IMR-90 (cell line): ENCODE data around the gene AVPI1. TPM values are rescaled to one million over a fixed set of nuclear protein-coding genes. Genes with fewer than 3 reads are reported as not detected.

ENCODE experiments used
- ATAC-seq: fragments of 200-7000 bp; cut with Tn5 transposase; 2 replicates; pipeline ENCODE4 v1.9.1; 2020; ENCODE audit warnings: low read depth, mild to moderate bottlenecking, moderate library complexity
- BruUV-seq: library from RNA; stranded (reverse); fragments of 400-500 nt; replicated peaks from 2 replicates; lab custom pipeline; 2021; lab: Mats Ljungman, UMichigan
- CTCF ChIA-PET: fragments of 300-600 bp; formaldehyde crosslinking; extraction: SDS; loops from one replicate; lab custom pipeline; 2021; ENCODE audit warnings: antibody characterized with exemption; lab: Yijun Ruan, JAX
- POLR2A ChIA-PET: fragments of 300-600 bp; sonication (Branson Sonifier 250); formaldehyde crosslinking; loops from one replicate; lab custom pipeline; 2022; ENCODE audit warnings: antibody characterized with exemption; ENCODE audit not compliant: unreplicated experiment; lab: Charles Lee
- DNase-seq: peaks from one replicate; pipeline ENCODE4 v3.0.0; 2013
- H2AFZ ChIP-seq: replicated peaks from 2 replicates; pipeline ENCODE3; 2013; ENCODE audit warnings: low read length, mild to moderate bottlenecking; ENCODE audit not compliant: poor library complexity
- H2AK5ac ChIP-seq: 2 replicates; pipeline ENCODE4 v1.6.1; 2013; ENCODE audit warnings: low read depth, low read length, inconsistent platforms
- H2AK9ac ChIP-seq: replicated peaks from 2 replicates; pipeline ENCODE3; 2013; ENCODE audit warnings: mild to moderate bottlenecking, low read depth, low read length, moderate library complexity; ENCODE audit not compliant: poor library complexity
- H2BK120ac ChIP-seq: 2 replicates; pipeline ENCODE4 v1.6.1; 2013; ENCODE audit warnings: low read depth, low read length, inconsistent platforms
- H2BK15ac ChIP-seq: 3 replicates; pipeline ENCODE4 v1.6.1; 2013; ENCODE audit warnings: low read depth, low read length, inconsistent platforms
- H2BK20ac ChIP-seq: 2 replicates; pipeline ENCODE4 v1.6.1; 2013; ENCODE audit warnings: low read depth, mild to moderate bottlenecking, inconsistent platforms, low read length, moderate library complexity
- H2BK5ac ChIP-seq: 2 replicates; pipeline ENCODE4 v1.6.1; 2013; ENCODE audit warnings: mild to moderate bottlenecking, low read depth, low read length, inconsistent platforms; ENCODE audit not compliant: poor library complexity, severe bottlenecking
- H3K14ac ChIP-seq: replicated peaks from 2 replicates; pipeline ENCODE4 v1.6.1; 2013; ENCODE audit warnings: low read depth, low read length, inconsistent platforms
- H3K18ac ChIP-seq: 2 replicates; pipeline ENCODE4 v1.6.1; 2013; ENCODE audit warnings: low read depth, low read length, control low read depth
- H3K23ac ChIP-seq: 2 replicates; pipeline ENCODE4 v1.6.1; 2013; ENCODE audit warnings: low read depth, low read length, inconsistent platforms
- H3K27ac ChIP-seq: 2 replicates; pipeline ENCODE4 v1.5.1; 2013; ENCODE audit warnings: mild to moderate bottlenecking, control low read depth, low read length; ENCODE audit not compliant: insufficient read depth
- H3K27me3 ChIP-seq: 2 replicates; pipeline ENCODE4 v1.6.1; 2013; ENCODE audit warnings: low read length; ENCODE audit not compliant: control insufficient read depth, insufficient read depth
- H3K36me3 ChIP-seq: 2 replicates; pipeline ENCODE4 v1.6.1; 2013; ENCODE audit warnings: low read length, mixed read lengths; ENCODE audit not compliant: control insufficient read depth, insufficient read depth
- H3K4ac ChIP-seq: 2 replicates; pipeline ENCODE4 v1.6.1; 2013; ENCODE audit warnings: low read depth, low read length, inconsistent platforms
- H3K4me1 ChIP-seq: 2 replicates; pipeline ENCODE4 v1.6.1; 2013; ENCODE audit warnings: low read length, mixed read lengths; ENCODE audit not compliant: control insufficient read depth, insufficient read depth
- H3K4me2 ChIP-seq: 2 replicates; pipeline ENCODE4 v1.6.1; 2013; ENCODE audit warnings: low read depth, mild to moderate bottlenecking, control low read depth, low read length, moderate library complexity
- H3K4me3 ChIP-seq: 2 replicates; pipeline ENCODE4 v1.5.1; 2013; ENCODE audit warnings: low read depth, mild to moderate bottlenecking, control low read depth, low read length, moderate library complexity; ENCODE audit not compliant: insufficient read depth
- H3K56ac ChIP-seq: 2 replicates; pipeline ENCODE4 v1.6.1; 2013; ENCODE audit warnings: low read length, inconsistent platforms; ENCODE audit not compliant: insufficient read depth; ENCODE audit errors: extremely low read depth
- H3K79me1 ChIP-seq, 2 experiments: 2 replicates each; pipeline ENCODE4 v1.6.1; 2013; ENCODE audit warnings: low read length in 2 of 2, inconsistent platforms in 1 of 2, low read depth in 1 of 2
- H3K9ac ChIP-seq: 2 replicates; pipeline ENCODE4 v1.6.1; 2013; ENCODE audit warnings: low read depth, low read length, control low read depth
- H3K9me1 ChIP-seq: 2 replicates; pipeline ENCODE4 v1.6.1; 2013; ENCODE audit warnings: low read length, inconsistent platforms; ENCODE audit not compliant: insufficient read depth
- H3K9me3 ChIP-seq: 2 replicates; pipeline ENCODE4 v1.6.1; 2013; ENCODE audit warnings: low read length; ENCODE audit not compliant: control insufficient read depth, insufficient read depth
- H4K20me1 ChIP-seq: 2 replicates; pipeline ENCODE4 v1.6.1; 2013; ENCODE audit warnings: low read length, inconsistent platforms; ENCODE audit not compliant: insufficient read depth
- H4K5ac ChIP-seq: 2 replicates; pipeline ENCODE4 v1.6.1; 2013; ENCODE audit warnings: mild to moderate bottlenecking, low read depth, low read length, control low read depth
- H4K8ac ChIP-seq, 2 experiments: 2 replicates each; pipeline ENCODE4 v1.6.1; 2013; ENCODE audit warnings: low read depth in 2 of 2, low read length in 2 of 2, control low read depth in 1 of 2, inconsistent platforms in 1 of 2
- H4K91ac ChIP-seq: 2 replicates; pipeline ENCODE4 v1.6.1; 2013; ENCODE audit warnings: low read depth, low read length, inconsistent platforms; ENCODE audit not compliant: insufficient read depth
- CEBPB ChIP-seq: IDR thresholded peaks from 2 replicates; pipeline ENCODE4 v1.6.1; 2012; ENCODE audit warnings: low read depth, low read length, improper control_type of control experiment
- CTCF ChIP-seq: conservative IDR thresholded peaks from 2 replicates; pipeline ENCODE4 v1.5.1; 2012; ENCODE audit warnings: mild to moderate bottlenecking, low read depth, low read length, improper control_type of control experiment
- FOS ChIP-seq: fragments of 150-350 bp; IDR thresholded peaks from 2 replicates; pipeline ENCODE4 v1.6.1; 2016; ENCODE audit warnings: low read depth, low read length
- MAFK ChIP-seq: IDR thresholded peaks from 2 replicates; pipeline ENCODE4 v1.6.1; 2012; ENCODE audit warnings: low read depth, low read length, improper control_type of control experiment
- MAZ ChIP-seq: IDR thresholded peaks from 2 replicates; pipeline ENCODE4 v1.6.1; 2012; ENCODE audit warnings: low read depth, mild to moderate bottlenecking, low read length, improper control_type of control experiment, moderate library complexity, borderline replicate concordance
- POLR2A ChIP-seq: IDR thresholded peaks from 2 replicates; pipeline ENCODE4 v1.6.1; 2012; ENCODE audit warnings: mild to moderate bottlenecking, low read depth, low read length
- RCOR1 ChIP-seq: IDR thresholded peaks from 2 replicates; pipeline ENCODE4 v1.6.1; 2012; ENCODE audit warnings: mild to moderate bottlenecking, low read length, improper control_type of control experiment; ENCODE audit not compliant: insufficient replicate concordance
- WGBS, 2 experiments: methylation state at CpG; one replicate each; pipeline versions ENCODE4 v1.1.5 to v1.1.7; 2013; ENCODE audit warnings: missing lambda C conversion rate in 2 of 2; ENCODE audit not compliant: insufficient read length in 1 of 2; ENCODE audit errors: extremely low coverage in 2 of 2; 5-methylcytosine and 5-hydroxymethylcytosine counted together
- dilution Hi-C: fragments of 300-500 bp; cut with HindIII; formaldehyde crosslinking; loops from one replicate; pipeline ENCODE4 v1.14.3; 2018; ENCODE audit warnings: low sequenced_read_pairs; ENCODE audit not compliant: unreplicated experiment
- in situ Hi-C: fragments of 300-500 bp; cut with MboI; formaldehyde crosslinking; loops from 3 replicates; pipeline ENCODE4 v1.14.3; 2019; ENCODE audit warnings: low sequenced_read_pairs, inconsistent platforms, mixed read lengths
- intact Hi-C: fragments of 100-400 bp; cut with micrococcal nuclease; formaldehyde crosslinking; loops from 2 replicates; pipeline ENCODE4 v1.10.0; 2022
- polyA plus RNA-seq, 3 experiments: library from polyadenylated mRNA; depleted of rRNA; stranded (reverse); fragments of >200 nt; gene quantifications; 2 replicates each; pipeline ENCODE4 v1.2.3, GENCODE V29; 2012; ENCODE audit warnings: low replicate concordance in 1 of 3
- total RNA-seq: library from RNA; depleted of rRNA; stranded (reverse); fragments of >200 nt; gene quantifications from 2 replicates; pipeline ENCODE4 v1.2.3, GENCODE V29; 2012

The AVPI1 gene
- total and polyA plus RNA-seq, 2 of the 4 experiments (the other 2 are of a cell fraction): 26.7 to 29.8 TPM

GRCh38 chr10:97640174-97640867, 46.7 kb downstream of the AVPI1 start, which contains the start of gene PI4K2A:
Gene PI4K2A, plus strand, starts transcription at chr10:97640671. Its CDS starts 72 bp downstream, at chr10:97640743.
- Histone ChIP-seq H3K4me1 (no peaks in the 10 kb centered on the region), H3K9me3 (no peaks in the 10 kb centered on the region), H3K4me3 (peak within 1 kb of the TSS; percentile 77), H2BK15ac (peak within 1 kb of the TSS; percentile 67; the same call in 2 of the 3 replicates), H2BK120ac (peak within 1 kb of the TSS; percentile 43), H2BK20ac (peak within 1 kb of the TSS; percentile 47; the same call in 1 of the 2 replicates), H3K18ac (peak within 1 kb of the TSS; percentile 55; the same call in 1 of the 2 replicates), H4K8ac (peak within 1 kb of the TSS; percentile 53 to 95; a peak in 3 of 4 replicates), H3K9me1 (peaks cover 7% of the 10 kb centered on the region; the same call in 1 of the 2 replicates), H3K4ac (peak within 1 kb of the TSS; percentile 71), H4K5ac (peak within 1 kb of the TSS; percentile 55; the same call in 1 of the 2 replicates), H2AK5ac (peak within 1 kb of the TSS; percentile 22), H4K91ac (peak within 1 kb of the TSS; percentile 10), H3K14ac (peak within 1 kb of the TSS; percentile 49), H2AFZ (peak within 1 kb of the TSS; percentile 89), H3K9ac (peak within 1 kb of the TSS; percentile 90), H3K56ac (peak within 1 kb of the TSS; percentile 66; the same call in 1 of the 2 replicates), H3K36me3 (peaks cover 9% of the 10 kb centered on the region), H3K79me1 (peaks cover 10 to 34% of the 10 kb centered on the region in 2 experiments; a peak in 3 of 4 replicates), H3K27ac (peak within 1 kb of the TSS; percentile 88), H2AK9ac (peak within 1 kb of the TSS; percentile 94), H2BK5ac (peak within 1 kb of the TSS; percentile 91), H3K23ac (peak within 1 kb of the TSS; percentile 82), H4K20me1 (peaks cover 9% of the 10 kb centered on the region; the same call in 1 of the 2 replicates), H3K4me2 (peak within 1 kb of the TSS; percentile 90), H3K27me3 (no peaks in the 10 kb centered on the region)
- peak; percentile 99 for DNase-seq
- ChIA-PET CTCF (interaction anchor here (1.2 kb wide), 1 partner anchor 66 kb away, joined by 3 read pairs; no protein-coding TSS in a partner anchor), POLR2A (no interaction called here)
- peak; percentile 98 for ATAC-seq
- TF ChIP-seq RCOR1 (peak; percentile 8), CEBPB (peak; percentile 88), POLR2A (peak; percentile 87), CTCF (no peak), FOS (no peak), MAZ (no peak), MAFK (peak; percentile 84)
- in situ Hi-C loops: no loop called here
- 2% methylated on average over 35 of the region's 54 CpGs; no CpG with 5 or more reads in 1 of the 2 experiments for WGBS, 2 experiments
- BruUV-seq: no TSS peak
- dilution Hi-C loops: no loop called here
- intact Hi-C loops: loop anchor here (5.0 kb wide), 1 partner anchor 143 kb away; the partner anchor contains the start of genes MMS19 and UBTD1
